Epithelial cell of prostate (primary cell): Measurements from ENCODE around the gene HES3.
A peak's percentile ranks its signal among the peaks of the same experiment; 100 is the strongest.

Source experiments
- DNase-seq: peaks from one replicate; pipeline ENCODE4 v3.0.0-alpha.2; 2011; ENCODE audit warnings: low read depth, low spot score
- H3K27ac ChIP-seq: fragments of 450-650 bp; 2 replicates; pipeline ENCODE4 v1.5.1; 2017; ENCODE audit warnings: mild to moderate bottlenecking

Gene HES3

GRCh38 chr1:6259491-6260362 lies 15.7 kb downstream of the HES3 start:
- peak; percentile 37 for DNase-seq
- H3K27ac ChIP-seq = peak overlapping the region; percentile 79

- no peak for DNase-seq
- H3K27ac ChIP-seq = peak overlapping the region; percentile 79
Measured at GRCh38 chr1:6260433-6260934, 16.5 kb downstream of the HES3 start.

GRCh38 chr1:6260961-6261614 lies 17.1 kb downstream of the HES3 start, which contains the start of gene GPR153:
GPR153 (minus strand) TSS chr1:6261098; CDS start chr1:6254905, 6,193 bp downstream.
- DNase-seq = no peak
- H3K27ac ChIP-seq = peak within 1 kb of the TSS; percentile 79

GRCh38 chr1:6261615-6261995 lies 17.6 kb downstream of the HES3 start:
- DNase-seq = no peak

GRCh38 chr1:6262555-6263420 lies 18.8 kb downstream of the HES3 start:
- no peak overlapping the region for H3K27ac ChIP-seq
- DNase-seq = no peak

More at GRCh38 chr1:6261615-6261995, 17.6 kb downstream of the HES3 start:
- peak overlapping the region; percentile 79 for H3K27ac ChIP-seq

- H3K27ac ChIP-seq = no peak overlapping the region
- no peak for DNase-seq
Measured at GRCh38 chr1:6263716-6264115, 19.7 kb downstream of the HES3 start.

- H3K27ac ChIP-seq = no peak overlapping the region
- DNase-seq = no peak
Measured at GRCh38 chr1:6265151-6265550, 21.2 kb downstream of the HES3 start.

GRCh38 chr1:6266641-6267040 lies 22.7 kb downstream of the HES3 start:
- DNase-seq = no peak
- H3K27ac ChIP-seq = peak overlapping the region; percentile 61

DNA sequence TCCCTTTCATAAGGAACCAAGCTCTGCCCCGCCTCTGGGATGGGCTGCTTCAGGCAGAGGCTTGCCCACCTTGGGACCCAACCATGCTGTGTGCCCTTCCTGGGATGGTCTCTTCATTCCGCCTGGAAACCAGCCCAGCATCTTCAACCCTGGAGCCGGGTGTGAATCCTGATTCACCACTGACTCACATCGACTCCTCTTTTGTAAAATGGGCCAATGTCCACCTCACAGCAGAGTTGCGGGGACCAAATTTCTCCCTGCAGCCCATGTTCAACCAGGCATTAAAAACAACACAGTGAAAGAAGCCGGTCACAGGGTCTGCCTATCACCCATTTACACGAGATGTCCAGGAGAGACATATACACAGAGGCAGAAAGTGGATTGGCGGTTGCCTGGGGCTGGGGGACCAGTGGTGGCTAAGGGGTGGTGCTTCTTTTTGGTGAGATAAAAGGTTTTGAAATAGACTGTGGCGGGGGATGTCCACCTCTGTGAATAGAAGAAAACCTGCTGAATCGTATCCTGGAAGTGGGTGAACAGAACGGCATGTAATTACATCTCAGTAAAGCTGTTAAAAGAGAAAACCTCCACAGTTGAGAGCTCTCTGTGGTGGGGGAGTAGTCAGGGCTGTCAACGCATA lies 23.8 kb downstream of the HES3 start:
- DNase-seq = no peak
- peak overlapping the region; percentile 61 for H3K27ac ChIP-seq

DNA sequence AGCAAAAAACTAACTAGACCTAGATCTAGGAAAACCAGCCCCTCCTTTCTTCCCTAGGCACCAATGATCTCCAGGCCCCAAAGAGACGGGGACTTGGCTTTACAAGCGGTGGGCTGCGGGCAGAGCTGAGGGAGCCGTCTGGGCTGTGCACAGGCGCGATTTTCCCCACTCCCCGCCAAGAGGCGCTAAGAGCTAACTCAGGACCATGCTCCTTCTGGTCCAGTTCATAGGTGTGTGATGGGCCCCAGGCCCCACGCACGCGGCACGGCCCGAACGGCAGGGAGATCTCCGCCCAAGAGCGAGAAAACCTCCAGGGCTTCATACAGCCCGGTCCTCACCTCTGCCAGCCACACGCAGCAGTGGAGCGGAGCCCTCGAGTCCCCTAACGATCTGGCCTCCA lies 24.4 kb downstream of the HES3 start:
- DNase-seq = no peak
- H3K27ac ChIP-seq = peak overlapping the region; percentile 61

DNA sequence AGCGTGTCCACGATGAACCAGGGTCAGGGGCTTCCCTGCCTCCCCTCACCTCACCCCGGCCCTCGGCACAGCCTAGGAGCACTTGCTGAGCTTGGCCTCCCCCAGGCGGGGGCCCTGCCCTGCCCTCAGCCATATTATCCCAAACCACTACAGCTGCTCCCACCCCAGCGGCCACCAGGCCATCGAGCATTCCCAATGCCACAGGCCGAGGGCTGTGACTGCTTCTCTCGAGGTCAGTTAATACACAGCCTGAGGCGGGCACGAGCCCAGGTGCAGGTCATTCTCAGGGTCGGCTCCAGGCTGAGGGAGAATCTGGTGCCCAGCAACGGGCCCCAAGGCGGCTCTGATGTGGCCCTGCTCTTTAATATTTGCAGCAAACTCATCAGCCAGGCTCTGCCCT lies 25.3 kb downstream of the HES3 start:
- DNase-seq = no peak
- H3K27ac ChIP-seq = no peak overlapping the region

DNA sequence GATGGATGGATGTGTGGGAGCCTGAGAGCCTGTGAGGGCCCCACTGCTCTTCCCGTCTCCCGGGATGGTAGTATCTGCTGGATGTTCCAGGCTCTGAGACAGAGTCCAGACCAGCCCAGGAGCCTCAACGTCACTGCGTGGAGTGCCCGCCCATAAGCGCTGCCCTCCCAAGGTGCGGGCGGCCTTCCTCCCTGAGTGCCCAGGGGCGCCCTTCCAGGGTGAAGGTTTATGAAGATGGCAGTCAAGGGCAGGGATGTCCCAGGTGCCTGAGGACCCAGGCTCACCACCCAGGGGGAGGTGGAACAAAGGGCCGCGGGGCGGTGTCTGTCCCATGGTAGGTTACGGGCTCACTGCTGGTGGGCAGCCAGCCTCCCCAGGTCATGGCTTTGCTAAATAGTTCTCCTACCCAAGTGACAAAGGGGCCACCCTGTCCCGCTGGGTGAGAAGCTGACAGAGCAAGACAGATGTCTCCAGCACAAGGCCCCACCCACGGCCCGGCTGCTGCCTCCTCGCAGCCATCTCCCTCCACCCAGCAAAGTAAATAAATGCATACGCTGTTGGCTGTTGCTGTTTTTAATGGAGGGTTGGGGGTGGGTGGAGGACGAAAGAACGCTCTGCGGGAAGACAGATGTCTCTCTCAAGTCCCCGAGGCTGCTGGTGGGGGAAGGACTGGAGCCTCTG lies 25.9 kb downstream of the HES3 start:
- no peak overlapping the region for H3K27ac ChIP-seq
- no peak for DNase-seq

DNA sequence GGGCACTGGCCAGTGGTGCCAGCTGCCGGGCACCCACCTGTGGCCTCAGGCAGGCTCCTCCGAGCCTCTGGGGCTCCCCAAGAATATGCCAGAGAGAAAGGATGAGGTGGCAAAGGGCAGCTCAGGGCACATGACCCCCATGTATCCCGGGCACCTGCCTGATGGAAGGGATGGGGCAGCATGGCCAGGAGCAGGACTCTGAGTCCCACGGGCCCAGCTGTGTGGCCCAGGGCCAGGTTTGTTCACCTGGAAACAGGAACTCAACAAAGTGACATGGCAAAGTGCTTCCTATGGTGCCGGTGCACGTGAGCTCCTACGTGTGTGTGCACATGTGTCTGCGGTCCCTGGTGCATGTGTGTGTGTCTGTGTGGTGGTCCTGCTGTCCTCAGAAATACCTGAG lies 26.4 kb downstream of the HES3 start:
- no peak overlapping the region for H3K27ac ChIP-seq
- DNase-seq = no peak

DNA sequence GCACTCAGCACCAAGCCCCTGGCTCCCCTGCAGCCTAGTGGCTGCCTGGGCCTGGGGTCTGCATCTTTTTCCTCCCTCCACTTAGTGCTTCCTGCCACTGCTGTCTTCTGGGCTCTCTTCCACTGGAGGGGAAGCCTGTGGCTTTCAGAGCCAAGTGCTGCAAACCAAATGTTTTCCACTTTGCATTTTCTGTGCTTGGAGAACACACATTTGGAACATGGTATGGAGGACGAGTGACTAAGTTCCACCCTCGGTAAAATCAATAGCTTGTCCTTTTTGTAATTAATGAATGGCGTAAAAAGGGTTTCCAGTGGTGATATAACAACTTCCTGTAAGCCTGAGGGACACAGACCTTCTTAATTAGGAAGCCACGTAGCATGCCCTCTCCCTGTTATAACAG lies 27.0 kb downstream of the HES3 start:
- DNase-seq = no peak
- H3K27ac ChIP-seq = no peak overlapping the region

DNA sequence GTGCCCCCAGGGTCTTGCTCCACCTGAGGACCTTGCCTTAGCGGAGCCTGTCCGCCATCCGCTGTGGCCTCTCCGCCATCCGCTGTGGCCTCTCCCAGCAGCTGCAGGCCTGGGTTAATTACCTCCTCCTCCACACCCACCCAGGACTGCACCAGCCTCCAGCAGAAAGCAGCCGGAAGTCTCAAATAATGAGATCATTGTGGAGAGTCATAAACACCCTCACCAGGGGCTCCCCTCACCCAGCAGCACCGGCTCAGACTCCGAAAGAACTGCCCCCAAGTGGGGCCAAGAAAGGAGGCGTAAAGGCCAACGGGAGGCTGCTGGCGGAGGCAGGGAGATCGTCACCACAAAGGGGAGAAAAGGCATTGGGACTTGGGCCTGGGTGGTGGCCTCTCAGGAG lies 27.6 kb downstream of the HES3 start:
- H3K27ac ChIP-seq = no peak overlapping the region
- DNase-seq = no peak

GRCh38 chr1:6272452-6272851 lies 28.5 kb downstream of the HES3 start:
- H3K27ac ChIP-seq = no peak overlapping the region
- DNase-seq = no peak

- no peak overlapping the region for H3K27ac ChIP-seq
- DNase-seq = no peak
Measured at GRCh38 chr1:6272868-6273267, 28.9 kb downstream of the HES3 start.

- DNase-seq = no peak
Measured at GRCh38 chr1:6273380-6273891, 29.5 kb downstream of the HES3 start.

DNA sequence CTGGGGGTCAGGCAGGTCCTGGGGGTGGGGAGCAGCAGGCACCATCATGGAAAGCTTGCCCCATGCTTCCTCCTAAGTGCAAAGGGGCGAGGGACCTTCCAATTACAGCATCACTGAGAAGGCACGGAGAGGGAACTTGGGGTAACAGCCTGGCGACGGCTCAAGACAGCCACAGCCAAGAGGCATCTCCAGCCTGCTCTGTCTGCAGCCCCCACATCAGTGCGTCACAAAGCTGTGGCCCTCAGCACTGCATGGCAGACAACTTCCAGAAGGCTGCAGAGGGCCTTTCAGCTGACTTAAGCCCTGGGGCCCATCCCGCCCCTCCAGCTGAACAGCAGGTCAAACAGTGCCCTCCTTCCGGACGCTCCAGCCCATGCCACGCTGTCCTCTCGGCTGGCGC lies 30.1 kb downstream of the HES3 start:
- no peak for DNase-seq
- no peak overlapping the region for H3K27ac ChIP-seq

More at GRCh38 chr1:6273380-6273891, 29.5 kb downstream of the HES3 start:
- H3K27ac ChIP-seq = no peak overlapping the region
